BJ (cell line): ENCODE measurements around the gene GALNTL6. TPM values are rescaled to one million over a fixed set of nuclear protein-coding genes. Genes with fewer than 3 reads are reported as not detected.

Experiments
- CTCF ChIA-PET: fragments of 350-600 bp; formaldehyde crosslinking; extraction: SDS; loops from one replicate; lab custom pipeline; 2021; ENCODE audit warnings: antibody characterized with exemption, inconsistent platforms; lab: Yijun Ruan, JAX
- POLR2A ChIA-PET: fragments of 300-600 bp; sonication (Branson Sonifier 250); formaldehyde crosslinking; extraction: SDS; loops from one replicate; lab custom pipeline; 2021; ENCODE audit warnings: antibody characterized with exemption; lab: Charles Lee
- DNase-seq: peaks from one replicate; pipeline ENCODE4 v3.0.0-alpha.2; 2011; ENCODE audit warnings: low read depth
- H3K27me3 ChIP-seq: 2 replicates; pipeline ENCODE4 v1.6.0; 2011; ENCODE audit warnings: low read length; ENCODE audit not compliant: control insufficient read depth, insufficient read depth
- H3K36me3 ChIP-seq: 2 replicates; pipeline ENCODE4 v1.5.1; 2011; ENCODE audit warnings: low read length; ENCODE audit not compliant: control insufficient read depth, insufficient read depth
- H3K4me3 ChIP-seq: 2 replicates; pipeline ENCODE4 v1.5.1; 2011; ENCODE audit warnings: low read depth, mild to moderate bottlenecking, control low read depth, low read length
- CTCF ChIP-seq: IDR thresholded peaks from 2 replicates; pipeline ENCODE4 v1.5.1; 2011; ENCODE audit warnings: low read depth, mild to moderate bottlenecking, control low read depth, inconsistent platforms, low read length, moderate library complexity; ENCODE audit not compliant: insufficient read depth
- polyA plus RNA-seq: library from polyadenylated mRNA; depleted of rRNA; stranded (reverse); fragments of >200 nt; gene quantifications from 2 replicates; pipeline ENCODE4 v1.2.3, GENCODE V29; 2011

The GALNTL6 gene
- polyA plus RNA-seq, 1 experiment: 0.02 TPM

GRCh38 chr4:172985552-172985951 lies 1172.3 kb downstream of the GALNTL6 start:
- ChIA-PET CTCF (interaction anchor here (0.6 kb wide), 1 partner anchor 273 kb away, joined by 4 read pairs; no protein-coding TSS in a partner anchor), POLR2A (no interaction called here)
- no peaks in the 10 kb centered on the region for H3K27me3 ChIP-seq
- DNase-seq: no peak
- no peak overlapping the region for H3K4me3 ChIP-seq
- H3K36me3 ChIP-seq: no peaks in the 10 kb centered on the region
- TF ChIP-seq CTCF: no peak

GRCh38 chr4:172986114-172986513 lies 1172.9 kb downstream of the GALNTL6 start:
- CTCF ChIA-PET: interaction anchor here (1.1 kb wide), 1 partner anchor 11 kb away, joined by 3 read pairs; no protein-coding TSS in a partner anchor

GRCh38 chr4:172989984-172990820 lies 1177.0 kb downstream of the GALNTL6 start:
- ChIA-PET POLR2A (no interaction called here), CTCF (no interaction called here)
- Histone ChIP-seq H3K4me3 (no peak overlapping the region), H3K27me3 (no peaks in the 10 kb centered on the region), H3K36me3 (no peaks in the 10 kb centered on the region)
- no peak for DNase-seq
- no peak for TF ChIP-seq CTCF

More at GRCh38 chr4:172986114-172986513, 1172.9 kb downstream of the GALNTL6 start:
- POLR2A ChIA-PET: no interaction called here
- Histone ChIP-seq H3K27me3 (no peaks in the 10 kb centered on the region), H3K4me3 (no peak overlapping the region), H3K36me3 (no peaks in the 10 kb centered on the region)
- DNase-seq: no peak
- TF ChIP-seq CTCF: no peak

- H3K4me3 ChIP-seq: no peak overlapping the region
- POLR2A ChIA-PET: no interaction called here
- H3K27me3 ChIP-seq: no peaks in the 10 kb centered on the region
- TF ChIP-seq CTCF: no peak
- CTCF ChIA-PET: interaction anchor here (1.3 to 1.7 kb wide), 3 partner anchors 21 to 513 kb away, joined by 3 to 6 read pairs (median 3); no protein-coding TSS in a partner anchor
- DNase-seq: no peak
- no peaks in the 10 kb centered on the region for H3K36me3 ChIP-seq
Observed at GRCh38 chr4:172992648-172993378, 1179.6 kb downstream of the GALNTL6 start.

- no peak for DNase-seq
- ChIA-PET CTCF (interaction anchor here (1.4 to 1.5 kb wide), 2 partner anchors 29 to 262 kb away, joined by 3 read pairs; no protein-coding TSS in a partner anchor), POLR2A (no interaction called here)
- no peaks in the 10 kb centered on the region for H3K27me3 ChIP-seq
- H3K4me3 ChIP-seq: no peak overlapping the region
- no peaks in the 10 kb centered on the region for H3K36me3 ChIP-seq
- TF ChIP-seq CTCF: no peak
Observed at GRCh38 chr4:172995161-172995560, 1182.0 kb downstream of the GALNTL6 start.
